Stimulated activated naive CD8-positive, alpha-beta T cell treated with anti-CD3 and anti-CD28 coated beads, Interleukin-15, amount 100 ng/mL, for 72 hours (primary cell): ENCODE data around the gene DTNBP1.
A peak's percentile ranks its signal among the peaks of the same experiment; 100 is the strongest.

ENCODE experiments used
- ATAC-seq: fragments of 150-1000 bp; cut with Tn5 transposase; 2 replicates; pipeline ENCODE4 v1.10.0; 2021; ENCODE audit warnings: mild to moderate bottlenecking, moderate library complexity
- DNase-seq, 2 donors: peaks; one replicate each; pipeline ENCODE4 v3.0.0; 2021 to 2022
- H3K27ac Mint-ChIP-seq, 2 donors: one replicate each; pipeline ENCODE4 v1.8.0; 2022; ENCODE audit warnings: mild to moderate bottlenecking in 2 of 2, mixed read lengths in 2 of 2, moderate library complexity in 2 of 2
- H3K27me3 Mint-ChIP-seq: one replicate; pipeline ENCODE4 v1.8.0; 2022; ENCODE audit warnings: mixed read lengths
- H3K4me1 Mint-ChIP-seq: one replicate; pipeline ENCODE4 v1.8.0; 2022; ENCODE audit warnings: mild to moderate bottlenecking, mixed read lengths
- H3K4me3 Mint-ChIP-seq, 2 donors: one replicate each; pipeline ENCODE4 v1.8.0; 2022; ENCODE audit warnings: mild to moderate bottlenecking in 2 of 2, mixed read lengths in 2 of 2, moderate library complexity in 1 of 2
- H3K9me3 Mint-ChIP-seq, 2 donors: one replicate each; pipeline ENCODE4 v1.8.0; 2022; ENCODE audit warnings: mixed read lengths in 2 of 2

DTNBP1 gene

GRCh38 chr6:15573384-15573783 lies 89.4 kb downstream of the DTNBP1 start:
- Mint-ChIP-seq H3K27me3 (no peaks in the 10 kb centered on the region), H3K27ac (no peak overlapping the region), H3K9me3 (no peaks in the 10 kb centered on the region), H3K4me3 (no peak overlapping the region), H3K4me1 (peaks cover 28% of the 10 kb centered on the region)
- ATAC-seq (no peak), DNase-seq (no peak)

- H3K4me1 Mint-ChIP-seq = peaks cover 22% of the 10 kb centered on the region
- H3K27ac Mint-ChIP-seq = no peak overlapping the region
- no peak for ATAC-seq
Observed at GRCh38 chr6:15572296-15573016, 90.4 kb downstream of the DTNBP1 start.

DNA sequence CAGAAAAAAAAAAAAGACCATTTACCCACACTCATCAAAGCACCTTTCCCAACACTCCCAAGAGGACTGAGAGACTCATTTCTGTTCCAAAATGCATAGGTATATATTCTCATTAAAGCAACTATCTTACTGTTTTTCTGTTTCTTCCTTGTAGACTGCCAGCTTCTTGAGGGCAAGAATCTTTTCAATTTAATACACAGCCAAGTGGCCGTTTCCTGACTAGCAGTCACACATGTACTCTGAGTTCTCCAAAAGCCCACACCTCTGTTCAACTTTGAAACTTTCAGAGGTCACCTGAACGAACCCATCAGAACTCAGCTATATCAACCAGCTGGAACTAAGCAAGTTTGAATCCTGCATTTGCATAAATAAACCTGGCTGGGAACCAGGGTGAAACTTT lies 92.7 kb downstream of the DTNBP1 start:
- Mint-ChIP-seq H3K27ac (peak overlapping the region in 1 of 2 donors; percentile 13), H3K4me1 (peaks cover 8% of the 10 kb centered on the region)

More at GRCh38 chr6:15572296-15573016, 90.4 kb downstream of the DTNBP1 start:
- no peak overlapping the region for H3K4me3 Mint-ChIP-seq
- H3K27me3 Mint-ChIP-seq = no peaks in the 10 kb centered on the region
- no peaks in the 10 kb centered on the region for H3K9me3 Mint-ChIP-seq
- no peak for DNase-seq

GRCh38 chr6:15569035-15569995 lies 93.5 kb downstream of the DTNBP1 start:
- H3K27me3 Mint-ChIP-seq = no peaks in the 10 kb centered on the region
- H3K27ac Mint-ChIP-seq = no peak overlapping the region

More for the DNA sequence above, 92.7 kb downstream of the DTNBP1 start:
- Mint-ChIP-seq H3K27me3 (no peaks in the 10 kb centered on the region), H3K4me3 (no peak overlapping the region), H3K9me3 (no peaks in the 10 kb centered on the region)
- ATAC-seq (no peak), DNase-seq (no peak)

DNA sequence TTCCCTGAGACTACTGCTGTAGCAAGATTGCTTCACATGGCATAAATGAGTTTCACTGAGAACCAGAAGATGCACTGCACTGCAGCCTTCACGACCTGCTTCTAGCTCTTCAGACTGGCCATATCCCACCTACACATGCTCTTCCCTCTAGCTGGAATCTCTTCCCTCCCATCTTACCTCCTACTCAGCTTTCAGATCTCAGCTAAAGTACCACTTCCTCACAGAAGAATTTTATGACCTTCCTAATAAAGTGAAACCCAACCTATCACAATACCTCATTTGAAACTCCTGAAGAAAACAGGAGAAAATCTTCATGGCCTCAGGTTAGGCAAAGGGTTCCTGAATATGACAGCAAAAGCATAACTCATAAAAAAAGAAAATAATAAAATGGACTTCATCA lies 99.9 kb downstream of the DTNBP1 start:
- no peak overlapping the region for H3K4me3 Mint-ChIP-seq
- no peaks in the 10 kb centered on the region for H3K9me3 Mint-ChIP-seq
- no peak for ATAC-seq

More at GRCh38 chr6:15569035-15569995, 93.5 kb downstream of the DTNBP1 start:
- ATAC-seq (no peak), DNase-seq (no peak)
- H3K9me3 Mint-ChIP-seq = no peaks in the 10 kb centered on the region
- H3K4me3 Mint-ChIP-seq = no peak overlapping the region
- H3K4me1 Mint-ChIP-seq = peaks cover 7% of the 10 kb centered on the region

DNA sequence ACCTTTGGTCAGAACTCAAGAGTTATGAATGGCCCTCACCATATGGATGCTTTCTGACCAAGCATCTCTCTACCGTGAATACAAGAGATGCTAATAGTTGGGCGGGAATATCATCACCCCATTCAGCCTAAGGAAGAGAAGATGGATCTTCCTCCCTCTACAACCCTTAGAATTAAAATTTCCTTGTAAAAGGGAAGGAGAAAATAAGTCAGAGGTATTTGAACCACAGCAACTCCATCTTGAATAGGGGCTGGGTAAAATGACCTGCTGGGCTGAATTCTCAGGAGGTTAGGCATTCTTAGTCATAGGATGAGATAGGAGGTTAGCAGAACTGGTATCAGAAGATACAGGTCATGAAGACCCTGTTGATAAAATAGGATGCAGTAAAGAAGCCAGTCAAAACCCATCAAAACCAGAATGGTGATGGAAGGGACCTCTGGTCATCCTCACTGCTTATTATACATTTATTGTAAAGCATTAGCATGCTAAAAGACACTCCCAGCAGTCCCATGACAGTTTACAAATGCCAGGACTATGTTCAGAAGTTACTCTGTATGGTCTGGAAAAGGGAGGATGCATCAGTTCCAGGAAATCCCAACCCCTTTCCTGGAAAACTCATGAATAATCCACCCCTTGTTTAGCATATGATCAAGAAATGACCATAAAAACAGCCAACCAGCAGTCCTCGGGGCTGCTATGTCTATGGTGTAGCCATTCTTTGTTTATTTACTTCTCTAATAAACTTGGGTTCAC lies 101.2 kb downstream of the DTNBP1 start:
- Mint-ChIP-seq H3K27ac (no peak overlapping the region), H3K4me1 (peaks cover 8% of the 10 kb centered on the region), H3K4me3 (no peak overlapping the region), H3K27me3 (no peaks in the 10 kb centered on the region), H3K9me3 (peaks cover 0 to 2% of the 10 kb centered on the region in 2 donors)
- ATAC-seq (no peak), DNase-seq (no peak)

More for the DNA sequence above, 99.9 kb downstream of the DTNBP1 start:
- Mint-ChIP-seq H3K27me3 (no peaks in the 10 kb centered on the region), H3K27ac (no peak overlapping the region), H3K4me1 (peaks cover 8% of the 10 kb centered on the region)
- no peak for DNase-seq

- peaks cover 8% of the 10 kb centered on the region for H3K4me1 Mint-ChIP-seq
- H3K27ac Mint-ChIP-seq = no peak overlapping the region
- no peak for DNase-seq
Observed at GRCh38 chr6:15560713-15561112, 102.1 kb downstream of the DTNBP1 start.

GRCh38 chr6:15557174-15557573 lies 105.7 kb downstream of the DTNBP1 start:
- no peaks in the 10 kb centered on the region for H3K27me3 Mint-ChIP-seq
- no peak overlapping the region for H3K27ac Mint-ChIP-seq
- H3K4me3 Mint-ChIP-seq = no peak overlapping the region
- peaks cover 0 to 3% of the 10 kb centered on the region in 2 donors for H3K9me3 Mint-ChIP-seq
- ATAC-seq (no peak), DNase-seq (no peak)
- H3K4me1 Mint-ChIP-seq = no peaks in the 10 kb centered on the region

More at GRCh38 chr6:15560713-15561112, 102.1 kb downstream of the DTNBP1 start:
- Mint-ChIP-seq H3K4me3 (no peak overlapping the region), H3K27me3 (no peaks in the 10 kb centered on the region), H3K9me3 (peaks cover 0 to 3% of the 10 kb centered on the region in 2 donors)
- no peak for ATAC-seq

- Mint-ChIP-seq H3K27me3 (no peaks in the 10 kb centered on the region), H3K27ac (peak overlapping the region in 1 of 2 donors; percentile 70), H3K4me1 (peaks cover 3% of the 10 kb centered on the region), H3K9me3 (peaks cover 0 to 3% of the 10 kb centered on the region in 2 donors), H3K4me3 (no peak overlapping the region)
- no peak for DNase-seq
- ATAC-seq = no peak
Observed at GRCh38 chr6:15556711-15557110, 106.1 kb downstream of the DTNBP1 start.

DNA sequence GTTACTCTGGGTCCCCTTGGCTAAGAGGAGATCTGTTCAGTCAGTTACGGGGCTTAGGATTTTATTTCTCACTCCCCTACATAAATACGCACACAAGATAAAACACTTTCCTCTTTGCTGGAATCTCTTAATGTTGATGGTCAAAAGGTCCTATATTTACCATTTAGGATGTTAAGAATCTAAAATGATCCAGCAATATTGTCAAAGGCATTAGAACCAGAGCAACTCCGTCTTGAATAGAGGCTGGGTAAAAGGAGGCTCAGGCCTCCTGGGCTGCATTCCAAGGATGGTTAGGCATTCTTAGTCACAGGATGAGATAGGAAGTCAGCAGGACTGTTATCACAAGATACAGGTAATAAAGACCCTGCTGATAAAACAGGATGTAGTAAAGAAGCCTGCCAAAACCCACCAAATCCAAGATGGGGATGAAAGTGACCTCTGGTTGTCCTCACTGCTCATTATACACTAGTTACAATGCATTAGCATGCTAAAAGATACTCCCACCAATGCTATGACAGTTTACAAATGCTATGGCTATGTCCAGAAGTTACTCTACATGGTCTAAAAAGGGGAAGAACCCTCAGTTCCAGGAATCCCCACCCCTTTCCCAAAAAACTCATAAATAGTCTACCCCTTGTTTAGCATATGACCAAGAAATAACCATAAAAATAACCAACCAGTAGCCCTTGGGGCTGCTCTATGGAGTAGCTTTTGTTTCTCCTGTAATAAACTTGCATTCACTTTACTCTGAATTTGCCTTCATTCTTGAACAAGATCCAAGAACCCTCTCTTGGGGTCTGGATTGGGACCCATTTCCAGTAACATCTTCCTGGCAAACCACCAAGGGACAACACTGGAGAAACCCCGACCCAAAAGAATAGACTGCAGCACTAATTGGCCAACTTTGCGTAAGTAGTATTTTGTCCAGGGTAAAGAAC lies 107.5 kb downstream of the DTNBP1 start:
- Mint-ChIP-seq H3K27me3 (no peaks in the 10 kb centered on the region), H3K4me1 (peaks cover 16% of the 10 kb centered on the region), H3K9me3 (peaks cover 0 to 3% of the 10 kb centered on the region in 2 donors), H3K4me3 (no peak overlapping the region), H3K27ac (peak overlapping the region in 1 of 2 donors; percentile 74)
- ATAC-seq (no peak), DNase-seq (no peak)

GRCh38 chr6:15554728-15555100 lies 108.1 kb downstream of the DTNBP1 start:
- no peak overlapping the region for H3K27ac Mint-ChIP-seq
- peaks cover 0 to 3% of the 10 kb centered on the region in 2 donors for H3K9me3 Mint-ChIP-seq
- ATAC-seq (no peak), DNase-seq (no peak)
- H3K4me3 Mint-ChIP-seq = no peak overlapping the region
- peaks cover 17% of the 10 kb centered on the region for H3K4me1 Mint-ChIP-seq
- H3K27me3 Mint-ChIP-seq = no peaks in the 10 kb centered on the region

- Mint-ChIP-seq H3K4me1 (peaks cover 17% of the 10 kb centered on the region), H3K27ac (peak overlapping the region; percentile 29 to 68), H3K9me3 (peaks cover 0 to 3% of the 10 kb centered on the region in 2 donors), H3K4me3 (no peak overlapping the region), H3K27me3 (no peaks in the 10 kb centered on the region)
- ATAC-seq (no peak), DNase-seq (no peak)
Observed at GRCh38 chr6:15553736-15554294, 109.0 kb downstream of the DTNBP1 start.

DNA sequence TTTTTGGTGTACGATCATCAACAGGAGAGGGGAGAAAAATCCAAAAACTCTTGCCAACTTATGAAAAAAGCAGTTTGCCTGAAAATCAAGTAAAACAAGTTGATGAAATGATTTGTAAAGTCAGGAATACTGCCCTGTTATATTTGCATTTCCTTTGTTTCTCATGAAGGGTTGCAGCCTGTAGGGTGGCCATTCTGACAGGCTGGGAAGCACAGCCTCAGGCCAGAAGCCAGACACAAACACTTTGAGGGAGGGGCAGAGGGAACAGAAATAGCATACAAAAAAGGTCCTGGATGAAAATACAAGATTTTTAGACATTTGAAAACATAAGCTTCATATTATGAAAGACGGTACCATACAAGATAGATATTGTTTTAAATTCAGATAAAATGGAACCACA lies 109.8 kb downstream of the DTNBP1 start:
- DNase-seq = no peak
- no peak overlapping the region for H3K4me3 Mint-ChIP-seq
- peaks cover 17% of the 10 kb centered on the region for H3K4me1 Mint-ChIP-seq
- H3K27ac Mint-ChIP-seq = no peak overlapping the region
- no peak for ATAC-seq
- H3K9me3 Mint-ChIP-seq = peaks cover 0 to 3% of the 10 kb centered on the region in 2 donors
- H3K27me3 Mint-ChIP-seq = no peaks in the 10 kb centered on the region

DNA sequence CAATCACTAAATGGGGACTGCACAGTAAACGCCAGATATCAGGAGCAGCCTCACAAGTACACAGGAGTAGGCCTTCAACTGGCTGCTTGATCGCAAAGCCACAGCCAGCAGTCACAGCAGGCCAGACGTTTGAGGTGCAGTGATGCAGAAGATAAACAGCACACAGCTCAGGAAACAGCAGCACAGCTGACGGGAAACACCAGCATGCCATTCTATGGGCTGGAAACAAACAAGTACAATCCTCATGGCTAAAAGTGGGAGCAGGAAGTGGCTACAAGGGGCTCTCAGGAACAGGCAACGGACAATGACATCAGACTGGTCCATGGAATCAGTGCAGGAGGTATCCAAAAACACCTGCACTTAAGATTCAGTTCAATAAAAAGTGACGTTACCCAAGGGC lies 111.0 kb downstream of the DTNBP1 start:
- Mint-ChIP-seq H3K9me3 (peaks cover 0 to 3% of the 10 kb centered on the region in 2 donors), H3K4me3 (no peak overlapping the region), H3K27ac (peak overlapping the region in 1 of 2 donors; percentile 90), H3K4me1 (peaks cover 17% of the 10 kb centered on the region), H3K27me3 (no peaks in the 10 kb centered on the region)
- DNase-seq = no peak
- ATAC-seq = no peak
